Stromal cell of bone marrow (primary cell): Measurements from ENCODE around the gene SHC1.

Experiments used
- DNase-seq: peaks from one replicate; pipeline ENCODE4 v3.0.0-alpha.2; 2012; ENCODE audit warnings: low read depth

SHC1 gene

DNA sequence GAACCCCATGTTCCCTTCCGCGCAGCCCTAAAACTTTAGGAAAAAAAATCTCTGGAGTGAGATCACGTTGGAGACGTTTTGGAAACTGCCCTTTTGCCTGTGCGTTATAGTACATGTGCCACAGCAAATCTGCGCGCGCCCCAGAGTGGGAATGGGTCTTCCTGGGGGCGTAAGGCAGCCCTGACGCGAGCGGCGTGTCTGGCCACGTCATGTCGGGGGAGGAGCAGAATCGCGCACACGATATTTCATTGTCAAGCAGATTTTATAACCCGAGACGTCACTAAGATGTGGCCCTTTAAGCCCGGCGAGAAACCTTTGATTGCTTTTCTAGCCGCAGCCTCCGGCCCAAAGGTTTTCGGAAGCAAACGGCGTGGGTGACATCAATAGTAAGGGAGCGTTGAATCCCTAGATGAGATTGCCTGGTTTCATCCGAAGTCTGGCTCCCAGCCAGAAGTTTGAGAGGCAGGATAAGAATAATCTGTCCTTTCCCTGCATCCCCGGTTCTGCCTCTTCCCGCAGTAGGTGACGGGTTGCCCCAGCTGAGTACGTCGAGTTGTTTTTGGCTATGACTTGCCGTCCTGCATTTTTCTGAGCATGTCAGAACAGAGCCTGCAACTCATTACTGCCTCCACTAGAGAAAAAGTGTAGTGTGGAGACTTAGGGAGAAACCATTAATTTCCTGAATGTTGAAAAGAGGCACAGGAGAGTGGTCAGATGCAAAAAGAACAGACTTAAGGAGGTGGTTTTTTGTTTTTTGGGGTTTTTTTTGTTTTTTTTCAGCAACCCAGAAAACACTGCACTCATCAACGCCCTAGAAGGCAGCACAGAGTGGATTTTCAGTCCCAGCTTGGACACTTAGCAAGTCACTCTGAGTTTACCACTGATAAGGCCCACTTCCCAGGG, 33.2 kb downstream of the SHC1 start:
- peak; percentile 90 for DNase-seq

DNA sequence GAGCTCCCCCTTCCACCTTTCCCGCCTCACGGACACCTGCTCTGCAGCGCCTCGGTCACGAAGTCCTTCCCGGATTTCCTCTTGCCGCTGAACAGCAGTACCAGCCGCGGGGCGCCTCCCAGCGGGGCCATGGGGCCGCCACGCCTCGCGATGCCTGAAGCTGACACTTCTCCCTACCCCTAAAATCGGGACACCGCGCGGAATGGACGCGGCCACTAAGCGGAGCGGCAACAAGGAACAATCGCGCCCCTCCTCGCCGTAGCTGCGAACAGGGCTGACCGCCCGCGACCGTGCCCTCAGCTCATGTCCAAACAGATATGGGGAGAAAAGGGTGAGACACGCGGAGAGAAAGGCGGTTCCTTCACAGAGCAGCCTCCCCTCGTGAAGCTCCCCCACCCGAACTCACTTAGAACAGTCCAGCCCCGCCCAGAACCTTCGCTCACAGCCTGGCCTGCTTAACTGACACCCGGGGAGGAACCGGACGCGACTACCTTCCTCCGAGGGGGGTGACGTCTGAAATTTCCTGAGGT, 33.9 kb downstream of the SHC1 start, which contains the start of gene PMVK:
Gene PMVK (minus strand): TSS at position 165 of the 530 bp plus-strand sequence. CDS start 34 bp downstream, at position 131.
- peak; percentile 94 for DNase-seq

DNA sequence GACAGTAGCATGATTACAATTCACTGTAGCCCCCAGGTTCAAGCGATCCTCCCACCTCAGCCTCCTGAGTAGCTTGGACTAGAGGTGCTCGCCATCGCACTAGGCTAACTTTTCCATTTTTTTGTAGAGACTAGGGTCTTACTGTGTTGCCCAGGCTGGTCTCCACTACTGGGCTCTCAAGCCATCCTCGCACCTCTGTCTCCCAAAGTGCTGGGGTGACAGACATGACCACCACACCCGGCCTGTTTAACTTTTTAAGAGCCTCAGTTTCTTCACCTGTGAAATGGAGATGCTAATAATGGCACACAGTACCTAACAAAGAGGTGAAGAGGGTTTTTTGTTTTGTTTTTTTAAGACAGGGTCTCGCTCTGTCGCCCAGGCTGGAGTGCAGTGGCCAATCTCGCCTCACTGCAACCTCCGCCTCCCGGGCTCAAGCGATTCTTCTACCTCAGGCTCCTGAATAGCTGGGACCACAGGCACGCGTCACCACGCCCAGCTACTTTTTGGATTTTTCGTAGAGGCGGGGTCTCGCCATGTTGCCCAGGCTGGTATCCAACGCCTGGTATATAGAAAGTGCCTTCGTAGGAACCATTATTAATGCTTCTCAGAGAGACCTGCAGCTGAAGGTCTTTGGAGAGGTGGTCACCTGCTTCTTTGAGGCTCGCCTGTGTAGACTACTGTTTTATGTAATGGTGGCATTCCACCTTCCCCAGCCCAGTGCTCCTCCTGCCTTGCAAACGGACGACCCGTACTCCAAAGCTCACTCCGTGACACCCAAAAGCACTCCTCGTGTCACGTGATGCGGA, 34.6 kb downstream of the SHC1 start:
- DNase-seq, result no peak

DNA sequence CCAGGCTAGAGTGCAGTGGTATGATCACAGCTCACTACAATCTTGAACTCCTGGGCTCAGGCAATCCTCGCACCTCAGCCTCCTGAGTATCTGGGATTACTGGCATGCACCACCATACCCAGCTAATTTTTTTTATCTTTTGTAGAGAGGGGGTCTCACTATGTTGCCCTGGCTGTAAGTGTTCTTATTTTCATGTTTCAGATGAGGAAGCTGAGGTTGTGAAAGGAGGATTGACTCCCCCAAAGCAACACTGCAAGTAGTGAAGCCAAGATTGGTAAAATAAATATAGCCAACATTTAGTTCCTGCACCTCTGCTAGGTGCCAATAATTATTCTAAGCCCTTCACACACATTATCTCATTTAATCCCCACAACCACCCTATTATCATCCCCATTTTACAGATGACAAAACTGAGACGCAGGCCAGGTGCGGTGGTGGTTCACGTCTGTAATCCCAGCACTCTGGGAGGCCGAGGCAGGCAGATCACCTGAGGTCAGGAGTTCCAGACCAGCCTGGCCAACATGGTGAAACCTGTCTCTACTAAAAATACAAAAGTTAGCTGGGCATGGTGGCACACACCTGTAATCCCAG, 36.1 kb downstream of the SHC1 start:
- no peak for DNase-seq

- DNase-seq, result no peak
These were observed 38.5 kb downstream of the SHC1 start for GRCh38 chr1:154931940-154932487.

DNA sequence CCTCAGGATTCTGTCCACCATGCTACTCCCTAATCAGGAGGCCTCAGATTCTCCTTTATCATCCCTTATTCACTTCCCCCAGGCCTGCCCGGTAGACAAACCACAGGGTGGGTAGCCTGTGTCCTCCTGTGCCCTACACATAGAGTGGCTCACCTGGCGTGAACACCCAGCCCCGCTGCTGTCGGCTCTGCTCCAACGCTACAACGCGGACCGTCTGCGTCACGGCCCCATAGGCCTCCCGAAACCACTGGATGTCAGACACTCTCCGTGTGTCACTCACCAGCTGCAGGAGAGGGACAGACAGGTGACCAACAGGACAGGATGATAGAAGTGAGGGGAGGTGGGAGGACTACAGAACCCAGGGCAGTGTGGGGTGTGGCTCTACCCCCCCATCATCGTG, 44.3 kb downstream of the SHC1 start:
- no peak for DNase-seq

GRCh38 chr1:154925335-154926170, 45.0 kb downstream of the SHC1 start:
- DNase-seq, result no peak

- DNase-seq, result no peak
These were observed 46.9 kb downstream of the SHC1 start for GRCh38 chr1:154923695-154924094.

- DNase-seq, result no peak
These were observed 57.3 kb downstream of the SHC1 start for GRCh38 chr1:154913273-154913672.

DNA sequence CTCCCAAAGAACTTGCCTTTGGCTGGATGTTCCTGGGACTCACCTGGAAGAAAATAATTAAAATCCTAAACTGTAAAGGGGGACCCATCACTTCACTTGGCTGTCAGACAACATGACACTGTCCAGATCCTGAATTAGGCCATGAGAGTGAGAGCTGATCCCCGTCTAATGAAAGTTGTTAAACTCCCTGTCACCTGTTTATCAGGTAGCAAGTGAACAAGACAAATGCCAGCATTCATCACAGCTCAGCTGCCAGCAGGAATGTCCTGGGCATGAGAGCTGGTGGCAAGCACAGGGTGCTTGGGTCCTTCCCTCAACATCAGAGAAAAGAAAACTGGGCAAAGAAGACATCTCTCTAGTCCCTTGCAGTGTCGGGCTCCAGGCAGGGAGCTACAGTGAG, 57.8 kb downstream of the SHC1 start:
- DNase-seq, result no peak
